ENCODE data around the gene MSANTD3. TPM values are rescaled to one million over a fixed set of nuclear protein-coding genes. Genes with fewer than 3 reads are reported as not detected.

The MSANTD3 gene
- total and polyA plus RNA-seq, 2 of the 13 experiments (the other 11 are each of a cell fraction or from before 2014, with no cell fraction given): 10.1 to 19.2 TPM

GRCh38 chr9:100426530-100427365, at the start of gene MSANTD3 (continued):
- TF ChIP-seq NONO (IDR thresholded peaks at IDR 0.05) (no peak), NONO (CRISPR knock-in tag; conservative IDR thresholded peaks at IDR 0.05) (0 out of 2 replicates have a peak, but pooled peaks have one; percentile 17), NCOA5 (CRISPR knock-in tag; IDR thresholded peaks at IDR 0.05) (no peak), ZNF382 (CRISPR knock-in tag; IDR thresholded peaks at IDR 0.05; ENCODE audit: borderline replicate concordance) (no peak), ZNF713 (CRISPR knock-in tag; IDR thresholded peaks at IDR 0.05) (no peak), FOXO4 (CRISPR knock-in tag; conservative IDR thresholded peaks at IDR 0.05) (no peak), NFKBIZ (CRISPR knock-in tag; IDR thresholded peaks at IDR 0.05) (no peak), JARID2 (CRISPR knock-in tag; IDR thresholded peaks at IDR 0.05; ENCODE audit: insufficient replicate concordance) (no peak), ZNF609 (CRISPR knock-in tag; IDR thresholded peaks at IDR 0.05; ENCODE audit: borderline replicate concordance) (no peak), SRSF1 (optimal IDR thresholded peaks at IDR 0.05; ENCODE audit: low read depth, low read length) (no peak), MAF1 (CRISPR knock-in tag; IDR thresholded peaks at IDR 0.05; ENCODE audit: borderline replicate concordance) (no peak), BCL3 (CRISPR knock-in tag; IDR thresholded peaks at IDR 0.05) (no peak), ZNF326 (CRISPR knock-in tag; IDR thresholded peaks at IDR 0.05; ENCODE audit: borderline replicate concordance) (no peak), MIER3 (CRISPR knock-in tag; IDR thresholded peaks at IDR 0.05; ENCODE audit: borderline replicate concordance) (no peak), ZFP90 (CRISPR knock-in tag; IDR thresholded peaks at IDR 0.05; ENCODE audit: borderline replicate concordance) (no peak), ZNF224 (CRISPR knock-in tag; IDR thresholded peaks at IDR 0.05) (no peak), ZSCAN30 (CRISPR knock-in tag; IDR thresholded peaks at IDR 0.05) (no peak), ZNF552 (CRISPR knock-in tag; IDR thresholded peaks at IDR 0.05; ENCODE audit: borderline replicate concordance) (no peak), RBAK (CRISPR knock-in tag; IDR thresholded peaks at IDR 0.05) (no peak), ZNF383 (CRISPR knock-in tag; IDR thresholded peaks at IDR 0.05; ENCODE audit: borderline replicate concordance) (no peak)
